ENCODE data around the gene PIWIL4.

PIWIL4 gene

GRCh38 chr11:94649254-94649653 lies 82.1 kb downstream of the PIWIL4 start:
- FAIRE-seq (no peak), DNase-seq (ENCODE audit: insufficient read length, low spot score) (no peak)
- TF ChIP-seq, protein P1, sequence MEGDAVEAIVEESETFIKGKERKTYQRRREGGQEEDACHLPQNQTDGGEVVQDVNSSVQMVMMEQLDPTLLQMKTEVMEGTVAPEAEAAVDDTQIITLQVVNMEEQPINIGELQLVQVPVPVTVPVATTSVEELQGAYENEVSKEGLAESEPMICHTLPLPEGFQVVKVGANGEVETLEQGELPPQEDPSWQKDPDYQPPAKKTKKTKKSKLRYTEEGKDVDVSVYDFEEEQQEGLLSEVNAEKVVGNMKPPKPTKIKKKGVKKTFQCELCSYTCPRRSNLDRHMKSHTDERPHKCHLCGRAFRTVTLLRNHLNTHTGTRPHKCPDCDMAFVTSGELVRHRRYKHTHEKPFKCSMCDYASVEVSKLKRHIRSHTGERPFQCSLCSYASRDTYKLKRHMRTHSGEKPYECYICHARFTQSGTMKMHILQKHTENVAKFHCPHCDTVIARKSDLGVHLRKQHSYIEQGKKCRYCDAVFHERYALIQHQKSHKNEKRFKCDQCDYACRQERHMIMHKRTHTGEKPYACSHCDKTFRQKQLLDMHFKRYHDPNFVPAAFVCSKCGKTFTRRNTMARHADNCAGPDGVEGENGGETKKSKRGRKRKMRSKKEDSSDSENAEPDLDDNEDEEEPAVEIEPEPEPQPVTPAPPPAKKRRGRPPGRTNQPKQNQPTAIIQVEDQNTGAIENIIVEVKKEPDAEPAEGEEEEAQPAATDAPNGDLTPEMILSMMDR (IDR thresholded peaks at IDR 0.05; ENCODE audit: insufficient read depth, missing control alignments) = no peak

DNA sequence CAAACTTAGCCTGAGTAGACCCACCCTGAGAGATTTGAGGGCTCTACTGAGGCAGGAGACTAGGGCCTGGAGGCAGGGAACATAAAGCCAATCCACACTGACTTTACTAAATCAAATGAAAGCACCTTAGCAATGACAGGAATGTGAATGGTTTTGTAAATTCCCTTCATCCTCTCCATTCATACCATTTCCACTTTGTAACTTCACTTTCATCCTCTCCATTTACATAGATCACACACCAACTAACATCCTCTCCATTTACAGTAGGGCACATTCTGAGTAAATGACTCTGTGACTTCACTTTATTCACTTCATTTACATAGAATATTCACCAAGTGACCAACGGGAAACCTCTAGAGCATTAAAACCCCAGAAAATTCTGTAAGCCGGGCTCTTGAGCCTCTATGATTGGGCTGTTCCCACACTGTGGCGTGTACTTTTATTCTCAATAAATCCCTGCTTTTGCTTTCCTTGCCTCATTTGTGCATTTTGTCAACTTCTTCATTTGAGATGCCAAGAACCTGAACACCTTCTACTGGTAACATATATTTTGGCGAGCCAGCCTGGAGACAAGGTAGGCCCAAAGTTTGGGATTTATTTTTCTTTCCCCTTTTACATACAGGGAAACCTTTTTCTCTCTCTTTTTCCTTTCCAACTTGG lies 82.9 kb downstream of the PIWIL4 start:
- FAIRE-seq = no peak
- TF ChIP-seq, protein P1 (IDR thresholded peaks at IDR 0.05; ENCODE audit: insufficient read depth, missing control alignments) = no peak
- no peak for DNase-seq (ENCODE audit: insufficient read length, low spot score)

GRCh38 chr11:94650756-94651155 lies 83.6 kb downstream of the PIWIL4 start:
- FAIRE-seq (no peak), DNase-seq (ENCODE audit: insufficient read length, low spot score) (no peak)
- TF ChIP-seq, protein P1 (IDR thresholded peaks at IDR 0.05; ENCODE audit: insufficient read depth, missing control alignments) = no peak

- no peak for FAIRE-seq
- no peak for DNase-seq (ENCODE audit: insufficient read length, low spot score)
- TF ChIP-seq, protein P1 (IDR thresholded peaks at IDR 0.05; ENCODE audit: insufficient read depth, missing control alignments) = no peak
These were observed 85.6 kb downstream of the PIWIL4 start for GRCh38 chr11:94652735-94653284.

GRCh38 chr11:94653561-94653960 lies 86.4 kb downstream of the PIWIL4 start:
- TF ChIP-seq, protein P1 (IDR thresholded peaks at IDR 0.05; ENCODE audit: insufficient read depth, missing control alignments) = no peak
- FAIRE-seq (no peak), DNase-seq (ENCODE audit: insufficient read length, low spot score) (no peak)

- no peak for FAIRE-seq
- DNase-seq (ENCODE audit: insufficient read length, low spot score) = no peak
- TF ChIP-seq, protein P1 (IDR thresholded peaks at IDR 0.05; ENCODE audit: insufficient read depth, missing control alignments) = no peak
These were observed 87.0 kb downstream of the PIWIL4 start for GRCh38 chr11:94654201-94654600.

GRCh38 chr11:94655291-94655690 lies 88.1 kb downstream of the PIWIL4 start:
- FAIRE-seq = no peak
- TF ChIP-seq, protein P1 (IDR thresholded peaks at IDR 0.05; ENCODE audit: insufficient read depth, missing control alignments) = no peak
- DNase-seq (ENCODE audit: insufficient read length, low spot score) = no peak

Data from D721Med (cell line).